GM19043 (cell line): ENCODE data around the gene ADM2.

ENCODE experiments used
- ATAC-seq: cut with Tn5 transposase; IDR thresholded peaks from one replicate; pipeline ENCODE4 v1.9.1; 2021; ENCODE audit warnings: low read depth; ENCODE audit not compliant: unreplicated experiment

Gene ADM2

DNA sequence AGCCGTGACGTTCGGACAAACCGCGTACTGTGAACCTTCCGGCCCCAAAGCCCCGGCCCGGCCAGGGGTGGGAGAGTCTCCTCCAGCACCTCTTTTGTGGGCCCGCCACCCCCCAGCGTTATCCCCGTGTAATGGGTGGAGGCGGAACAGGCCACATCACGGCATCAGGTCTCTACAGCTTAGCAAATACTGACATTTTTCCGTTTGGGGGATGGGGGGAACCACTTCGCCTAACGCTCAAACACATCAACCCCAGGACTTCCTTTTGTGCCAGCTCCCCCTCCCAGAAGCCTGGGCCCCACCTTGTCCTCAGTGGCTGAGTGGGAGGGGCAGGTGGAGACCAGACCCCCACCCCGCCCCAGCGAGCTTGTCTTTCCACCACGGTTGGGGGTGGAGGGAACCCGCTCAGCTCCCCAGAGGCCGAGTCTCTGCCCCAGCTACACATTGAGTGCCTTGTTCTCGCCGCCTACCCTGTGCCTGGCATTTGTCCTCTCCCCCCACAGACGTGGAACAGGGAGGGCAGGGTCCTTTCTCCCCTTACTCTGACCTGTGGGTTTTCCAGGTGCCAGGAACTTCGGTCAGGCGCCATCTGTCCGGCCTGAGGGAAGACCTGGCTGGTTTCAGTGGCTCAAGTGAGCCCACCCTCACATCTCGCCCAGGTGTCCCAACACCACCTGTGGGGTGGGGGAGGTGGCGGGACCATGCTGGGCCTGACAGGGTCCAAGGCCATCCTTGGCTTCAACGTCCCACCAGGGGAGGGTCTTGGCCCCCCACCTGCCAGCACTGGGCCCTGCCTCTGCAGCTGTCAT is 36.1 kb upstream of the ADM2 start:
- no peak for ATAC-seq

DNA sequence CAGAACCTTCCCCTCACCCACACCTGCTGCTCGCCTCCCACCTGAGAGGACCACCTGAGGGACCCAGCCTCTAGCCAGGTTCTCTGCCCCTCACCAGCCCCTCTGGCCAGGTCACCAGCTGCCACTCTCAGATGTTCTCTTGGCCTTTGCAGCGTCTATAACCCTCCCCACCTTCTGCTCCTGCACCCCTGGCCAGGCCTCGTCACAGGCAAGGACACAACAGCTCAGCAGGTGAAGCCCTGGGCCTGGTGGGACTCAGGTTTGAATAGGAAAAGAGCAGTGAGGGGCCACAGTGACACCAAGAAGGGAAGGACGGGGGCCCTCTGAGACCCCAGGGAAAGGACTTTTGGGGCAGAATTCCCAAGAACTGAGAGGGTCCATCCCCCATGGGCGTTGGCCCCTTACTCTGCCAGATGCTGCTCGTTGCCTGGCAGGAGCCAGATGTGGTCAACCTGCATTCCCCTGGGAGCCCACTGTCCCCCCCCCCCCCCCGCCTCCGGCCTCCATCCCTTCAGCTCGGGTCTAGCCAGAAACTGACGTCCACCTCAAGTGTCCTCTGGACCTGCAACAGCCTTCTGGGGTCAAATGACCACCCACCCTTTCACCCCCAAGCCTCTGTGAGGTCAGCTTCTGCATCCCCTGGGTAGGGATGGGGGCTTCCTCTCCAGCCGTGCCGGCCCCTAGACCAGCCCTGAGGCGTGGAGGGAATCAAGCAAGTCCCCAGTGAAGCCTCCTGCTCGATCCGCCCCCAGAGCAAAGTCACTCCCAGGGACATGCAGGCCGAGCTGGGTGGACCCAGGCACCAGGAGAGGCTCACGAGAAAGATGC is 35.2 kb upstream of the ADM2 start:
- no peak for ATAC-seq

DNA sequence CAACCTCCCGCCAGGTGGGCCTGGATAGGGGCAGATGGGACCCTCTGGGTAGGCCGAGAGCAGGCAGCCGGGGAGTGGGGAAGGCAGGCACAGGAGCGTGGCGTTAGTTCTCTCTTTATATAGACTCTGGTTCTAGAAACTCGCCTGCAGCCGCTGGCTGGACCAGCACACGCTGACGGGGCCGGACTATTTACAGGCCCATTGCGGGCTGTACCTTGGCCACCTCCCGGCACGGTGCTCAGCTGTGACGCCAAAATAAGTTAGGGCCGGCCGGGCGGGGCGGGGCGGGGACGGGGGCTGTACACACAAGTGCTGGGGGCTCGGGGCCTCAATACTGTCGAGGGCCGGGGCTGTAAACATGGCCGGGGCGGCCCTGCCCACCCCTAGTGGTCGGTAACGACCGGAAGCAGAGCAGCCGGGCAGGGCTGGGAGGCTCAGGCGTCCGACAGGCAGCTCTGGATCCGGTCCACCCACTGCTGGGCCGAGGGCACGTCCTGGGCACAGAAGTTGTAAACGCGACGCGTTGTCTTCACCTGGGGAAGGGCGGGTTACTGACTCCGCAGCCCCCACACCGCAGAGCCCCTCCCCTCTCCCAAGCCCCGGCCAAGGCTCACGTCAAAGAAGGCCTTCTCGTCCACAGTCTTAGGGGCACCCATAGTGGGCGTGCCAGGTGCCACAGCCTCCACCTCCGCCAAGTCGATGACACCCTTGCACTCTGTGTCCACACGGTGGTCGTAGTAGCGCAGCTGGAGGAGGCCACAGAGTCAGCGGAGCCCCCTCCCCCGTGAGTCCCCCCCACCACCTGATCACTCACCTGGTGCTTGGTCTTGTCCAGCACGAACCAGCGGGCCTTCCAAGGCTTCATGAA is 34.4 kb upstream of the ADM2 start:
- no peak for ATAC-seq

DNA sequence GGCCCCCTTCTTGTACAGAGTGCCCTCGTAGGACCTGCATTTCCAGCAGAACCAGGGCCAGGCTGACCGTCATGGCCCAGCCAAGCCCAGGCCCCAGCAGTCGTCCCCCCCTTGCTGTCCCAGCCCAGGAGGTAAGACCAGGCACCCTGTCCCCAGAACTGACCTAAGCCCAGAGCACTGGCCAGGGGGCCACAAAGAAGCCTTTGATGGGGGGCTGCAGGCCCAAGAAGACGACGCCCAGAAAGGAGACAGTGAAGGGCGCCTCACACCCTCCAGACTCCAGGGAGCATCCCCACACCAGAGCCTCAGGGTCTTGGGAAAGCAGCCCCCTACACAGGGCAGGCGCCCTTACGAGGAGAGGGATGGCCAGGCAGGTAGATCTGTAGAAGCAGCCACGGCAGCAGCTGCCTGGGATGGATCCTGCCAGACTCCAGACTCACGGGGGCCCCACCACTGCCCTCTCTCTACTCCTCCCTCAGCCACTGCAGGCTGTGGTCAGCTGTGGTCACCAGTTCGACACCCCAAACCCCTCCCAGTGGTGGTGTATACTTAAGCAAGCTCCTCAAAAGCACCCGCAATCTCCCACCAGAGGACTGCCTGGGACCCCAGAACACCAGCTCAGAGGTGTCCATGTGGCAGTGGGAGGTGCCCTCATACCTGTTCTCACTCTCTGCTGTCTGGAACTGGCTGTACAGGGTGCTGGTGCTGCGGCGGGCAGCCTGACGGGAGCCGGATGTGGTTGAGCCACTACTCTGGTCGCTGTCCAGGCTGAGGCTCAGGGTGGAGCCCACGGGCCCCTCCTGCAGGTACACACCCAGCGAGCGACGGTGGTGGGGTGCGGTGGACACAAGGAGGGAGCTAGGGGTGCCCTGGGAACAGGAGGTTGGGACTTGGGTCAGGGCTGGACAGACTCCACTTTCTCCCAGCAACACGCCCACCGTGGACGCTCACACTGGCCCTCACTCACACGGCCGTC is 33.5 kb upstream of the ADM2 start:
- ATAC-seq: no peak

DNA sequence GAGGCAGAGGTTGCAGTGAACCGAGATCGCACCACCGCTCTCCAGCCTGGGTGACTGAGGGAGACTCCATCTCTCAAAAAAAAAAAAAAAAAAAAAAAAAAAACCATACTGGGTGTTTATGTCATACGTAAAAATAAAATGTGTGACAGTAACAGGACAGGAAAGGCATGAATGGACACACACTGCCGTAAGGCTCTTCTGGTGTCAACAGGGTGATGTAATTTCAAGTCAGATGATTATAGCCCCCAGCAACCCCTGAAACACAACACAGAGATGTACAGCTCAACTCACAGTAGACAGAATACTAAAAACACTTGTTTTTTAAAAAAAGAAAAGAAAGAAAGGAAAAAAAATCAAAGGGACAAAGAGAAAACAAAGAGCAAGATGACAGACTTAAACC is 28.7 kb upstream of the ADM2 start:
- no peak for ATAC-seq

DNA sequence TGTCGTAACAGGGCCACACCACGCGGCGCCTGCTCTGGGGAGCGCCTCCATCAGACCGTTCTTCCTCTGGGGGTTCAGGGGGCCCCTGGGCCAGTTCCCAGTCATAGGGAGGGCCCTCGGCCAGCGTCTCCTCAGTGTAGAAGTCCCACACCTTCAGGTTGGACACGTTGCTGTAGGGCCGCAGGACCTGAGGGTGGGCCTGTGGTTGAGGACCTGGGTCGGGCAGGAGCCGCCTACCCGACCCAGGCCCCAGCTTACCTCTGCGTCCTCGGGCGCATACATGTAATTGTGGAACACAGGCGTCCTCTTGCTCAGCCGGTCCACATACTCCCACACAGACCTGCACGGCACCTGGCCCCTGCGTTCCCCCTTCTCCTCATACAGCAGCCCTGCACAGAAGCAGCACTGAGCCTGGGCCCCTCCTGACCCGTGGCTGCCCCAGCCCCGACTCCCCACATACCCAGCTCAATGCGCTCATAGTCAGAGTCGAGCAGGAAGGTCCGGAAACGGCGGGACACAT is 26.7 kb upstream of the ADM2 start:
- ATAC-seq: no peak

DNA sequence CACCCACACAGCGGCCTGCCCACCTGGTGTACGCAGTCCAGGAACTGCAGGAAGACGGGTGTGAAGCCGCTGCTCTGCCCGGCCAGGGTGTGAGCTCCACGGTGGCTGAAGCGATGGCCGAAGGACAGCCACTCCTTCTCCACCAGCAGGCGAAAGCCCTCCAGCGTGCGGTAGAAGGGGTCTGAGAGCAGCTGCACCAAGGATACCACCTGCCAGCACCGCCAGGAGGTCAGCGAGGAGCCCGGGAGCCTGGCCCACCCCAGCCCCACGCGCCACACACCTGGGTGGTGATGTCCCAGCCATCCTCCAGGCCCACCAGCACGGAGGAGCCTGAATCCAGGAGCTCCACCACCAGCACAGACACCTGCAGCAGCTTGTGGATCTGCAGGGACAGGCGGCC is 26.1 kb upstream of the ADM2 start:
- no peak for ATAC-seq

DNA sequence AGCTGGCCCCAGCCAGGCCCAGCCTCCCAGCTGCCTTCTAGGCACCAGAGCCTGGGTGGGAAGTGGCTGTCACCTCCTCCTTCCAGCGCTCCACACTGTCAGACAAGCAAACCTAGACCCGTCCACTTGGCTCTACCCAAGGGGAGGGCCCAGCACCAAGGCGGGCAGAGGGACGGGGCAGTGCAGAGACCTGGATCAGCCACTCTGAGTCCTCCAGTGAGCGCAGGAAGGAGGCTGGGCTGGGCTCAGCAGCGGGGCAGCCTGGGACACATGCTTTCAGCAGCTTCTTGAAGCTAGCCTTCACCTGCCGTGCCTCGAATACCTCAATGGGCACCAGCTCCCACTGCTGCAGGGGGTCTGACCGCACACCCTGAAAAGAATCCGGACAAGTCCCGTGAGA is 25.3 kb upstream of the ADM2 start:
- no peak for ATAC-seq

DNA sequence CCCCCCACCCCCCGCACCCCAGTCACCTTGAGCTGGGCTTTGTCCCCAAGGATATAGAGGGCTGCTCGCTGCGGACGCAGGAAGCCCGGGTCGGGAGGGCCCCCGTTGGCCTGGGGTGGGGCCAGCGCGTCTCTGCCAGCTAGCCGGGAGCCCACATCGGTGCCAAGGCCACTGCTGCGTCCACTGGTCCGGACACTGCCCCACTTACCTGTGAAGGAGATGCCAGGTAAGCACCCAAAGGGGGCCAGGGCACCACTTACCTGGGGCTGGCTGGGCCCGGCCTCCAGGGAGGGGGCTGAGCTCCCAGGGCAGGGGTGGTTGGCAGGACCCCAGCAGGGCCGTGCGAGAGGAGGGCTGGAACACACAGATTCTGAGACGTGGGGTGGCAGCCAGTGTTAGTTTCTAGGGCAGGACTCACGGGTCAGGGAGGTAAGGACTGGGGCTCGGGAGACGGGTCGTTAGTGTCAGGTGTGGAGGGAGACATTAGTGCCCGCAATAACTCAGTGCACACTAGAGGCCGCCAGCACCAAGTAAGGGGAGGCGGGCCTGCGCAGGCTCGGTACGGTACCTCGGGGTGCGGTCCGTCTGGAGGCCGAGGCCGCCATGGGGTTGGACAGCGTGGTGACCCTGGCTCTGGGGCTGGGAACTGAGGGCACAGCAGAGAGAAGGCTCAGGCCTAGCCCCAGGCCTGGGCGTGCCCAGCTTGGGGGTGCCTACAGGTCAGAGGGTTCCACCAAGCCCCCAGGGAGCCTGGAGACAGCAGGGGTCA is 24.7 kb upstream of the ADM2 start:
- no peak for ATAC-seq

DNA sequence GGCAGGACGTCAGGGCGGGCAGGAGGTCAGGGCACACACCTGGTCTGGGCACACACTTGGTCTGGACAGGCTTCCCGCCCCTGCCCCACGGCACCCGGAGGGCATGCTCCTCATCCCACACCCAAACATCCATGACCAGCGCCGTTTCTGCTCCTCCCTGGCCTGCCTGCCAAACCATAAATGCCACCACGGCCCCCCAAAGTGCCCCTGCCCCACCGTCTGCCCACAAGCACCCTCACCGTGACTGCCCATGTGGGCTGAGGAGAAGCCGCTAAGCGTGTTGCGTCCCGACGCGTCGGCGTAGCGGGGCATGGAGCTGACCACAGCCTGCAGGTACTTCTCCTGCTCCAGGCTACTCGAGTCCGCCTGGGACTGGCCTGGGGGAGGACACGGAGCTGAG is 22.3 kb upstream of the ADM2 start:
- no peak for ATAC-seq

DNA sequence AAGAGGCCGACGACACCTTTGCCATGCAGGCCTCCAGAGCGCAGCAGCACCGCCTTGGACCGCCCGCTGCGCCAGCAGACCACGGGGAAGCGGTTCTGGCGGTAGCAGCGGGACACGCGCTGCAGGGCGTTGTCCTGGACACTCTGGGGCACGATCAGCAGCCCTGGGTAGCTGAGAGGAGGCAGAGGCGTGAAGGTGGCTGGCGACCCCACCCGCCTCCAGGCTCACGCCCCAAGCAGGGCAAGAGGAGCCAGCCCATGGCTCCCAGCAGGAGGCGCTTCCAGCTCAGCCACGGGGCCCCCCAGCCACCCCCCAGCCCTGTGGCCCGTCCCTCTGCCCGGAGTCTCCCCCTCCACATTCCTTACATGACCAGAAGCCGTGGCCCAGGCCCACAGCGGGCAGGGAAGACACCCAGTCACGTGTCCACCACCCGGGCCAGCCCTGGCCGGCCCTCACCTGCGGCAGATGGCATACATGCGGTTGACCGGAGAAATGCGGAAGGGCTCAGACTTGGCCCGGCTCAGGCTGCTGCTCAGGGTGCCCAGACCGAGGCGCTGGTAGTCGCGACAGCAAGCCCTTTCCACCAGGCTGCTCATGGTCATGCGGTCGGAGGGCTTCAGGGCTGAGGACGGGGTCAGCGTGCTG is 21.7 kb upstream of the ADM2 start:
- ATAC-seq: no peak

DNA sequence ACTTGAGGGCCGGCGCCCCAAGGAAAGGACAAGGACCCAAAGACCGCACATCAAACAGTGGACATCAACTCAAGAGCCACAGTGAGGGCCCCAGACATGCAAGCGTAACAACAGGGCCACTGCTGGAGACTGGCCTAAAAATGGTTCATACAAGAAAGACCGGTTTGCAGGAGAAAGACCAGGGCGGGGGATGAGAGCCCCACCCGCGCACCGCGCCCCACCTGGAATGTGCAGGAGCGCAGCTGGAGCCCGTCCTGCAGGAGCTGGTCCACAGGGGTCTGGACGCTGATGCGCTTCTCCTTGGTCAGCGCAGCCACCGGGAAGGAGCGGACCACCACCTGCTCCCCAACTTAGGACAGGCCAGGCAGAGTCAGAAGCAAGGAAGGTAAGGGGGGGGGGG is 20.4 kb upstream of the ADM2 start:
- ATAC-seq: no peak

DNA sequence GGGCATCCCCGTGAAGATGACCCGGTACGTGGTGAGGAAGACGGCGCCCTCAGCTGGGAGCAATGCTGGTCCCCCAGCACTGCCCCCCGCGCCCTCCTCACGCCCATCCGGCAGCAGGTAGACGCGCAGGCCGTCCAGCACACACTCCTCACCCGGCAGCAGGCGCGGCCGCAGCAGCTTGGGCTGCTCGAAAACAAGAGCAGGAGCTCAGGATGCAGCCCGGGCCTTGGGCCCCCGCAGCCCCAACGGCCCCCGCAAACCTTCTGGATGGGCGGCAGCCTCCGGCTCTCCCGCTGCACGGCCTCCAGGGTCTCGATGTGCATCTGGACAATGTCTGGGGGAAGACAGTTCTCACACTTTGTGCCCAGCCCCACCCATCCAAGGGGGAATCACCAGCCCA is 19.8 kb upstream of the ADM2 start:
- no peak for ATAC-seq

DNA sequence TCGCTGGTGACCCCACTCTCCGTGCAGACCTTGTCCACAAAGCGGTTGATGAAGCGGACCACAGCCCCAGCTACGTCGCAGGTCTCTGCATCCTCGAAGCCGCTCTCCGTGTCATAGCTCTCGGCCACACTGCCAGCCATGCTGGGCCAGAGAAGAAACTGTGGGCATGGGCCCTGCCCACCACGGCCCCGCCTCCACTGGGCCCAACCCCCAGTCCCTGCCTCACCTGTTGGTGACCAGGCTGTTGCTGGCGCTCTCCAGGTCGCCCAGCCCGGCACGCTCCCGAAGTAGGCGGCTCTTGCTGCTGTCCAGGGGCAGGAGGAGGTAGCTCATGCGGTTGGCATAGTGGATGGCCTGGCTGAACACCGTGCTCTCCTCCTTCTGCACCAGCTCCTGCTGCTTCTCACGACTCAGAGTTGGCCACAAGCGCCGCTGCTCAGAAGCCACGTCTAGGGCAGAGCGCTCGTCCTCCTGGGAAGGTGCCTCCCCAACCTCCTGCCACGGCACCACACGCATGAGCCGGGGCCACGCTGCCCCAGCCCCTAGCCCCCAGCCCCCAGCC is 19.3 kb upstream of the ADM2 start:
- no peak for ATAC-seq

DNA sequence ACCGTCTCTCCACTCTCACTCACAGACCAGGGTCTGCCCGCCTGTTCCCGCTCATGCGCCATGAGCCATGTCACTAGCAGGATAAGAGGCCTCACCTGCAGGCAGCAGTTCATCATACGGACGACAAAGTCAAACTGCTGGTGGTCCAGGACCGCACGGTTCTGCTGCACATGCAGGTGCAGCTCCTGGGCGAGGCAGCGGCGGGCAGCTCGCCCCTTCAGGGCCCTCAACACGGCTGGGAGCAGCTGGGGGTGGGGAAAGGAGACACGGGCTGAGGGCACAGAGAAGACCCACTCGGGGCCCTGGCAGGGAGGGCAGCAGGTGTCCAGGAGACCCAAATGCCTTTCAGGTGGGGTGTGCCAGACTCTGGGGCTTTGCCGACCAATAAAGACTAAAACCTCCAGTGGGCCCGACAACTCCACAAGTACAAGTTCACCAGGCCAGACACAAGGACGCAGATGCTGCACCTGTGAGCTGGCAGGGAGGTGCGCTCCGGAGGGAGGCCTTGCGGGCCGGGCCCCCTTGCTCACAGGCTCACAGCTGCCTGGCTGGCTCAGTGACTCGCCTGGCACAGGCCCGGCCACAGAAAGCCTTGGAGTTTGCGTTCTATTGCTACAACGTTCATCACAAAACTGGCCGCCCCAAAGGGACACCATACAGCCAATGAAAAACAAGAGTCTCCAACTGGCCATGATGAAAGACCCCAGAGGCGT is 18.0 kb upstream of the ADM2 start:
- ATAC-seq: no peak

DNA sequence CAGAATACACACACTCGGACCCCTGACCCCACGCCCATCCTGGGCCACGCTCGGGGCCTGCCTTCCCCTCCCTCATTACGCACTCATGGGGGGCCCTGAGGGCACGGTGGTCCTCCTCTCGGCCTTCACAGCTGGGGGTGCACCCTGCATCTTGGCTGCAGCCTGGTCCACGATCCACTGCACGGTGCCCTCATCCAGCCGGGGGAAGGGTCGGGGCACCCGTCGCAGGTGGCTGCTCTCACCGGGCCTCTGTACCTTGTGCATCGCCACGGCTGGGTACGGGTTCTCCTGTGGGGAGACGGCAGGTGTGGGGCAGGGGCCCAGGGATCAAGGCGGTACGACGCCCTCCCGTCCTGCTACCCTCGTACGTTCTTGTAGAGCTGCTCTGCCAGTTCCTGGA is 16.9 kb upstream of the ADM2 start:
- ATAC-seq: no peak

DNA sequence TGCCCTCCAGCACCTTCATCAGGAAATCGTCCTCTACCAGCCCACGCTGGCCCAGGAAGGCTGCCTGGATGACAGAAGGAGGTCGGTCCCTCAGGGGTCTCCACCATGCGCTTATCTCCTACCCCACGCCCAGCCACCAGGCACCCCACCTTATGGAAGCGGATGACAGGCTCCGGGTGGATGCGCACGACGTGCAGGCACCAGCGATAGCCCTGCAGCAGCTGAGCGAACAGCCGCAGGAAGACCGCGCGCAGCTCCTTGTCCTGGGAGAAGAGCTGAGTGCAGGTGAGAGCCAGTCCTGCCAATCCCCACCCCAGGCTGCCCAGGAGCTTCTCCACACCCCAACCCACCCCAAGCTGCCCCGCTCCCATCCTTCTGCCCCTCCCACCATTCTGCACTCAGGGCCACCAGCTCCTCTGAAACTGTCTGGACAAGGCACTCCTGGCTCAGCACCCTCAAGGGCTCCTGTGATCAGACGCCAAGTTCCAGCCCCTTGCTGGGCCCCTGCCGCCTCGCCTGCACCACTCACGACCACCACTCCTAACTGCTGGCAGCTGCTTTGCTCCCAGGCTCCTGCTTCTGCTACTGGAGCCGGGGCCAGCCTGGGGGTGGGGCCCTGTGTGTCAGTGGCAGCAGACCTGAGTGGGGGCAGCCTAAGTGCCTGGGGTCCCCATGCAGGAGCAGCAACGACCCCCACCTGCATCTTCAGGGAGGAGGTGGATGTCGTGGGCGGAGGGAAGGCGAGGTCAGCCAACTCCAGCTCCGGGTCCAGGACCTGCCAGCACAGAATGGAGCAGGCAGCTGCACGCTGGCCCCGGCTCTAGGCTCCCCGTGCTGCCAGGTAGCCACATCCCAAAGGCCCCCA is 16.0 kb upstream of the ADM2 start:
- no peak for ATAC-seq
